Testis (tissue), 2 donors: ENCODE results near the gene NDOR1.

Experiments used
- POLR2A ChIP-seq: fragments of 450-650 bp; IDR thresholded peaks from one replicate; pipeline ENCODE4 v1.6.1; 2017; ENCODE audit warnings: antibody characterized with exemption, mild to moderate bottlenecking, moderate library complexity
- TF ChIP-seq, protein P1 (sequence below), 3 experiments: fragments of 450-650 bp in 2 of 3; fragments of 200-600 bp in 1 of 3; sonication (generic) in 1 of 3; IDR thresholded peaks; one replicate each; pipeline ENCODE4 v1.5.1; 2016 to 2019; ENCODE audit warnings: antibody characterized with exemption in 3 of 3, mild to moderate bottlenecking in 2 of 3, moderate library complexity in 1 of 3

GRCh38 chr9:137157618-137158415 is 47.7 kb upstream of the NDOR1 start:
- TF ChIP-seq, protein P1, sequence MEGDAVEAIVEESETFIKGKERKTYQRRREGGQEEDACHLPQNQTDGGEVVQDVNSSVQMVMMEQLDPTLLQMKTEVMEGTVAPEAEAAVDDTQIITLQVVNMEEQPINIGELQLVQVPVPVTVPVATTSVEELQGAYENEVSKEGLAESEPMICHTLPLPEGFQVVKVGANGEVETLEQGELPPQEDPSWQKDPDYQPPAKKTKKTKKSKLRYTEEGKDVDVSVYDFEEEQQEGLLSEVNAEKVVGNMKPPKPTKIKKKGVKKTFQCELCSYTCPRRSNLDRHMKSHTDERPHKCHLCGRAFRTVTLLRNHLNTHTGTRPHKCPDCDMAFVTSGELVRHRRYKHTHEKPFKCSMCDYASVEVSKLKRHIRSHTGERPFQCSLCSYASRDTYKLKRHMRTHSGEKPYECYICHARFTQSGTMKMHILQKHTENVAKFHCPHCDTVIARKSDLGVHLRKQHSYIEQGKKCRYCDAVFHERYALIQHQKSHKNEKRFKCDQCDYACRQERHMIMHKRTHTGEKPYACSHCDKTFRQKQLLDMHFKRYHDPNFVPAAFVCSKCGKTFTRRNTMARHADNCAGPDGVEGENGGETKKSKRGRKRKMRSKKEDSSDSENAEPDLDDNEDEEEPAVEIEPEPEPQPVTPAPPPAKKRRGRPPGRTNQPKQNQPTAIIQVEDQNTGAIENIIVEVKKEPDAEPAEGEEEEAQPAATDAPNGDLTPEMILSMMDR (IDR thresholded peaks at IDR 0.05), result no peak
- no peak for TF ChIP-seq POLR2A
